ENCODE data around the gene APP.

DNA sequence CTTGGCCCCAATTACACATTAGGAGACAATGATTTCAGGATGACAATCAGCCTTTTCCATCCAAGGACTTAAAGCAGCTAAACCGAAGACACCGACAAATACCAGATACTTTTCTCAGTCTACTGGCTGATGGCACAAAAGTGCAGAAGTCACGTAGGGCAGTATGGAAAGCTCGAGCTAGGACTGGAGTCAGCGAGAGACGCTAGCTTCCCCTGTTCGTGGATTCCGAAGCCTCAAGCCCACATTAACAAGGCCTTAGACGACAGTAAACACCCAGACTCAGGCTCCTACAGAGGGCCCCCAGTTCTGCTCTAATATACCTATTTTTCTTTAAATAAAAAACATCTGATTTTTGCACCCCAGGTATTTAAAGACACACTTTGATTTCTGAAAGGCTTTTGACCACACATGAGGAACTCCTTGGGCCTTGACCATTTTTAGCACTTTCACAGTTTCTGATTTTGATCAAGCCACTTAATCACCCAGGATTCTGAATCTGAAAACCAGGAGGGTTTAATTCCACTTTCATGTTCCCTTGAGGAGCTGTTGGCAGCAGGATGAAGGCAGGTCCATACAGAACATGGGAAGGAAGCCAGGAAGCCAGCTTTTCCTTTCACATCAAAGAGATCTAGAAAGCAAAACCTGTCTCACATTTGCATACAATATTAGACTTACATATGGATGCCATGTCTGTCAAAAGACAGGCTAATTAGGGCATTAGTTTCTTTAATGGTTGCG, 231.7 kb downstream of the APP start:
- TF ChIP-seq MAX (IDR thresholded peaks at IDR 0.05) (no peak), FOXM1 (IDR thresholded peaks at IDR 0.05; ENCODE audit: borderline replicate concordance, low read depth) (no peak), YY1 (IDR thresholded peaks at IDR 0.05; ENCODE audit: low read depth) (no peak)
- TF ChIP-seq, protein P1, sequence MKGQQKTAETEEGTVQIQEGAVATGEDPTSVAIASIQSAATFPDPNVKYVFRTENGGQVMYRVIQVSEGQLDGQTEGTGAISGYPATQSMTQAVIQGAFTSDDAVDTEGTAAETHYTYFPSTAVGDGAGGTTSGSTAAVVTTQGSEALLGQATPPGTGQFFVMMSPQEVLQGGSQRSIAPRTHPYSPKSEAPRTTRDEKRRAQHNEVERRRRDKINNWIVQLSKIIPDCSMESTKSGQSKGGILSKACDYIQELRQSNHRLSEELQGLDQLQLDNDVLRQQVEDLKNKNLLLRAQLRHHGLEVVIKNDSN (IDR thresholded peaks at IDR 0.05) = no peak

All from Ishikawa (cell line).